ENCODE data around the gene SERPINB1.
A peak's percentile ranks its signal among the peaks of the same experiment; 100 is the strongest.

Gene SERPINB1

DNA sequence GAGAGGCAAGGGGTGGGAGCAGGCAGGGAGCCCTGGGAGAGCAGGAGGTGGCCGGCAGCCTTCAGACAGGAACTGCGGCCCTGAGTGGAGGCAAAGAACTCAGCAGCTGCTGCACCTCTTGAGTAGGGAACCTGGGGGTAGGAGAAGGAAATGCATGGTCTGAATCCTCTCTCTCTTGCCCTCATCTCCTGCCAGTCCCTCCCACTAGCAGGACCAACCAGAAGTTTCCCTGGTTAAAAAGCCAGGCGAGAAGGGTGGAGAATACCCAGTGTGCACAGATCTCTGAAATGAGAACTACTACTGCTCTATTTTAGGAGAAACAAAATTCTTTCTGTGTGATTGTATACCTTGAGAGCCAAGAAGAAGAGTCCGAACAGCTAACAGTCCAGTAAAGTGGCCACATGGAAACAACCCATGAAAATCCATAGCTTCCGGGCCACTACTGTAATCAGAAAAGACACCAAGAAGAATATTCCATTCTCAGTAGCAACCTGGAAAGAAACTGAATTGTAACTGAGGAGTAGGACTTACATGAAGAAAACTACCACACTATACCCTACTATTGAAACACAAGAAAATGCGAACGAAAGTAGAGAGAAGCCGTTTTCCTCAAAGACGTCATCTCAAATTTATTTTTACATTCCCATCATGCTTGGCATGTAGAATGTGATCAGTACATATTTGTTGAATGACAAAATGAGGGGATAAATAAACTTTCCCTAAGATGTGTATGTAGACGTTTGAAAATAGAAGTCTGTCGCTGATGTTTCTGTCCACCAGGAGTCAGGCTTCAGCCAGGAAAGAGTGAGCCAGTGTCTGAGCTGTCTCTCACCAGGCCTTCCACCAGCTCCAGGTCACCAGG is 50.8 kb downstream of the SERPINB1 start:
- DNase-seq = peak; percentile 43 to 82

GRCh38 chr6:2786269-2786668 is 55.4 kb downstream of the SERPINB1 start:
- no peak for DNase-seq

GRCh38 chr6:2784930-2785329 is 56.7 kb downstream of the SERPINB1 start:
- DNase-seq = no peak

- no peak for DNase-seq
Measured at GRCh38 chr6:2784061-2784460, 57.6 kb downstream of the SERPINB1 start.

DNA sequence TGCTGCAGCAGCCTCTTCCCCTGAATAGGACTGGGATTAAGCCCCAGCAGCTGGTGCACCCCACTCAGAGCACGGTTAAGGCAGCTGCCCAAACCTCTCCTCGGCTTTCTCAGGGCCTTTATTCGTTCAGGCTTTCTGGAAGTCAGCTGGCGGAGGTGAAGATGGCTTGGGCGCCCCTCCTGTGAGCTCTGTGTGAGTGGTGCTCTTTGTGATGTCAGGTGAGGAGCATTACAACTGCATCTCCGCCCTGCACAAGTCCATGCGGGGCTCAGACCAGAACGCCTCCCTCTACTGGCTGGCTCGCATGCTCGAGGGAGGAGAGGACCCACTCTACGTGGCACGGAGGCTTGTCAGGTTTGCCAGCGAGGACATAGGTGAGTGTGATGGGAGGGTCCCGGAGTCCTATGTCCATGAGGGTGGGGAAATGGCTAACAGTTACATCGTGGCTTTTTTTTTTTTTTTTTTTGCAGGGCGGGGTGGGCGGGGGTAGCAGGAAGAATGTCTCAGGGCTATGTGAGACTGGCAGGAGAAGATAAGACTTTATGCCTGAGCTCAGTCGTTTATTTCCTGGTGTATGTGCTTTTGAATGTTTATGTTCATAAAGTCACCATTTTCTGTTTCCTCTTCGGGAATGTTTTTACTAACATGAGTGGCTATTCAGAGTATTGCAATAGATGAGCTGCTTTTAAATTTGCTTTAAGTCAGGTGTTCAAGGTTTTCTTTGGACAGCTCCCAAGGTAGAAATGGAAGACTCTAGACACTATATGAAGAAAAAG is 58.3 kb downstream of the SERPINB1 start:
- no peak for DNase-seq

DNA sequence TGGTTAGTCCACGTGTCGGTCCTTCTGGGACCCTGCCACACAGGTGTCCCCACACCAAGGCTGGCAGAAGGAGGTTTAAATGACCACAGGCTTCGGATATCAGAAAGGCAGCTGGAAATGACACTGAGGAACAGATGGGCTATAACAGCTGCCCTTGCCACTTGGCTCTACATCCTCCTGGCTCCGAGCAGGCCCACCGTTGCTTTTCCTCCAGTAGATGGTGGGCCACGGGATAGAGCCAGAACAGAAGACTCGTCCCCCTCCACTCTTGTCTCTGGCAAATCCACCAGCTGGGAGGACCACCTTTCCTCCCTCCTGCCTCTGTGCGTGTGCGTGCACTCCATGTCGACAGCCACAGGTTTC is 58.9 kb downstream of the SERPINB1 start:
- no peak for DNase-seq

- DNase-seq = no peak
Measured at GRCh38 chr6:2782356-2782708, 59.3 kb downstream of the SERPINB1 start.
